Measurements from ENCODE around the gene FOXF1.

GRCh38 chr16:86485746-86486145 is 24.6 kb upstream of the FOXF1 start:
- TF ChIP-seq CTCF (IDR thresholded peaks at IDR 0.05; ENCODE audit: borderline replicate concordance, extremely low read depth, low read length, poor library complexity, severe bottlenecking) (no peak), EZH2 (IDR thresholded peaks at IDR 0.05; ENCODE audit: borderline replicate concordance, low read depth, low read length, severe bottlenecking) (no peak)
